Fibroblast of skin of right biceps (primary cell): Measurements from ENCODE around the gene ANTXR1.
"Not testable (repeated sequence)": the region's sequence is repeated elsewhere in the genome, so short reads cannot be mapped to it uniquely, and the experiment has no call there.

Experiments used
- DNase-seq: peaks from one replicate; pipeline ENCODE4 v3.0.0-alpha.2; 2013

The ANTXR1 gene

DNA sequence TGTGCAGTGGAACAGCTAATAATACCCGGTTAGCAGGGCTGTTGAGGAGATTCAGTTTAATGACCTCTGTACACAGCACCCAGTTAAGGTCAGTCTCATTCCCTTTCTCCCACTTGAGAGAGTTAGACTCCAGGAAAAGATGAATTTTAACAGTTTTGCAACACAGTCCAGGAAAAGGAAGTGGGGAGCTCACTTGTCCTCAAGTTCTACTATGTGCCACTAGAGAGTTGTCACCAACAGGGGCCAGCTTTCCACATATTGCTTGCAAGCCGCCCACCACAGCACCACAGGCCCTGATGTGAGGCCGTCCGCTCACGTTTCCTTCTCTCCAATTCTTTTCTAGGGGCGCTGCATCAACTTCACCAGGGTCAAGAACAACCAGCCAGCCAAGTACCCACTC is 231.9 kb downstream of the ANTXR1 start:
- no peak for DNase-seq

DNA sequence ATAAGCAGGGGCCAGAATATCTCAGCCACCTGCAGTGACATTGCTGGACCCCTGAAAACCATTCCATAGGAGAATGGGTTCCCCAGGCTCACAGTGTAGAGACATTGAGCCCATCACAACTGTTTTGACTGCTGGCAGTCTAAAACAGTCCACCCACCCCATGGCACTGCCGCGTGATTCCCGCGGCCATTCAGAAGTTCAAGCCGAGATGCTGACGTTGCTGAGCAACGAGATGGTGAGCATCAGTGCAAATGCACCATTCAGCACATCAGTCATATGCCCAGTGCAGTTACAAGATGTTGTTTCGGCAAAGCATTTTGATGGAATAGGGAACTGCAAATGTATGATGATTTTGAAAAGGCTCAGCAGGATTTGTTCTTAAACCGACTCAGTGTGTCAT is 234.6 kb downstream of the ANTXR1 start:
- no peak for DNase-seq

DNA sequence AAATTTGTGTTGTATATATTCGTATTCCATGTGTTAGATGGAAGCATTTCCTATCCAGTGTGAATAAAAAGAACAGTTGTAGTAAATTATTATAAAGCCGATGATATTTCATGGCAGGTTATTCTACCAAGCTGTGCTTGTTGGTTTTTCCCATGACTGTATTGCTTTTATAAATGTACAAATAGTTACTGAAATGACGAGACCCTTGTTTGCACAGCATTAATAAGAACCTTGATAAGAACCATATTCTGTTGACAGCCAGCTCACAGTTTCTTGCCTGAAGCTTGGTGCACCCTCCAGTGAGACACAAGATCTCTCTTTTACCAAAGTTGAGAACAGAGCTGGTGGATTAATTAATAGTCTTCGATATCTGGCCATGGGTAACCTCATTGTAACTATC is 235.3 kb downstream of the ANTXR1 start:
- no peak for DNase-seq

DNA sequence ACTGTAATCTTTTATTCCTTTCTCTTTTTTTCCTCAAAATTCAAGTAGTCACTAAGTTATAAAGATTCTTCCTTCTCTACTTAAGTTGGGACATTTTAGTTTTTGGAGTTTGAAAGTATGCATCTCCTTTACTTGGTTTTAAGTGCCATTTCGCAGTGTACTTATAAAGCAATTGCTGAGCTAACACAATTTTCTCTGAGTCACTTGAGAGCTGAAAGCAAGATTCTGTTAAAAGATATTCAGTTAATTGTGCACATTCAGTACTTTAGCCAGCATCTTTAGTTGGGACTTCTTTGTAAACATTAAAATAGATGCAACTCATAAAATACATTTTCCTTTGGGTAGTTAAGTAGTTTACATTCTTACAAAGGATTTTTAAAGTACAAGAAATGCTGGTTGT is 238.0 kb downstream of the ANTXR1 start:
- DNase-seq, result no peak

DNA sequence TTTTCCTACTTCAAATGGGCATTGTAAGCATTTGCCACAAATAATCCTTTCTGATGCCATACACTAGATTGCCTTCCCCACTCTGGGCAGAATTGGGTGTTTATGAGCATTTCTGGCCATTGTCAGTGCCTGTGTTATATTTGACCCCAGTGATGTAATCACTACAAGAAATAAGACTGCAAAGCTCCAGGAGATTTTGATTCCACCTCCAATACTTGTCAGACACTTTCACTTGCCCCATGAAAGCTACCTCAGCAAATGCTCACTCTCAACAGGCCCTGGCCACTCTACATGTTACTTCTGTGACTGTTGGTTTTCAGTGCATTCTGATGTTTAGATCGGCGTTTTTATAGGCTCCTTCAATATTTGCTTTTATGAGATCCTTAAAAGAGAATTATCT is 239.0 kb downstream of the ANTXR1 start:
- DNase-seq, result no peak

DNA sequence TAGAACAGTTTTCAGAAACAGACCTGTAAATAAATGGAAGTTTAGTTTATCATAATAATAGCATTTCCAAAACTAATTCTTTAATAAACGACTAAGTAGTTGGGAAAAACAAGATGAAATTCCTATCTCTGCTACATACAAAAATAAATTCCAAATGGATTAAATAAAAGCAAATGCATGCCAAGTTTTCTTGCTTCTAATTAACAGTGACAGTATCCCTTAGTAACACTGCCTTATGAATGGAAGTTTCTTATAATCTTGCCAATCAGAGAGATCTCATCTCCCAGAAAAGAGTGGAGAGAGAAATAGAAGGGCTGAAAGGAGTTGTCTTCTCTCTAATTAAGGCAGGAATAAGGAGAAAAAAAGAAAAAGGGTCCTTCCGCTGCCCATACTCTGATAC is 240.1 kb downstream of the ANTXR1 start:
- peak; percentile 58 for DNase-seq

DNA sequence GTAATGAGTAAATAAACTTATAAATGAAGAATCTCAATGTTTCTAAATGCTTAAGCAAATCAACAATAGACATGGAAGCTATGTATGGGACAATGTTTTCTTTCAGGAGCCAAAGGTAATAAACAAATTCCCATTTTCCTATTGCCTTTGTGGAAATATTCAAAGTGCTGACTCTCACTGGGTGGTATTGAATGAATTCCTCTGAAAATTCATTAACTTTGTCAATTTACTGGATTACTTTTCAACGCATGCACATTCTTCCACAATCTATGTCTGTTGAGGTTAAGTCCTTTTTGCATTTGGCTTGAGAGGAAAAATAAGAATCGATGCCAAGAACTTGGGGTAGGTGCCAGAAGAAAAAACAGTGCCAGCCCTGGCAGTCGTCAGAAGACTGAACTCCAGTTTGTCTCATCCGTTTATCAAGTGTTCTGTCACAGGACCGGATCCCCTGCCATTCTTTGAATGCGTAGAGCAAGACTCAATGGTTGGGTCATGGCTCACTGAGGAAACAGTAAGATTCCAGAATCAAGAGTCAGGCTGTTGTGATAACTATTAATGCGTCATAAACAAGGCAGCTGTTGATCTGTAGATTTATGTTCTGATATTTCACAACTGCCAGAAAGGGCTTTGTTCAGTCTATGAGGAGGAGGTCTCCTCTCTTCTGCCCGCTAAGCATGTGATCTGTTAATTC is 240.8 kb downstream of the ANTXR1 start:
- peak; percentile 99 for DNase-seq

DNA sequence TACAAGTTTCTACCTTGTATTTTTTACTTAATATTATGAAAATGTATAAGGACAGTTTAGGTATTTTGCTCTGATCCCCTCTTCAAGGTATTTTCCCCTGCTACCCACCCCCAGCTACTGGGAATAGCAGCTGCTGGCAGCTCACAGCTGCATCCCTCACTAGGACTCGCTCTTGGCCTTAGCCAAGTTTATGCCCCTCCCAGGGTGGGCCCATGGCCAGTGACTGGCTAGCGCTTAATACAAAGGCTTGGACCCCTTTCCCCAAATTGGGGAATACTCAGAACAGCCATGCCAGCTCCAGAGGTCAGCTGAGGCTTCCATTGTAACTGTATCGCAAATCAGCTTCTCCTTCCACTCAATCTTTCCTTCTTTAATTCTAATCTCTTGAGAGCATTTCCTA is 242.8 kb downstream of the ANTXR1 start:
- DNase-seq, result no peak

DNA sequence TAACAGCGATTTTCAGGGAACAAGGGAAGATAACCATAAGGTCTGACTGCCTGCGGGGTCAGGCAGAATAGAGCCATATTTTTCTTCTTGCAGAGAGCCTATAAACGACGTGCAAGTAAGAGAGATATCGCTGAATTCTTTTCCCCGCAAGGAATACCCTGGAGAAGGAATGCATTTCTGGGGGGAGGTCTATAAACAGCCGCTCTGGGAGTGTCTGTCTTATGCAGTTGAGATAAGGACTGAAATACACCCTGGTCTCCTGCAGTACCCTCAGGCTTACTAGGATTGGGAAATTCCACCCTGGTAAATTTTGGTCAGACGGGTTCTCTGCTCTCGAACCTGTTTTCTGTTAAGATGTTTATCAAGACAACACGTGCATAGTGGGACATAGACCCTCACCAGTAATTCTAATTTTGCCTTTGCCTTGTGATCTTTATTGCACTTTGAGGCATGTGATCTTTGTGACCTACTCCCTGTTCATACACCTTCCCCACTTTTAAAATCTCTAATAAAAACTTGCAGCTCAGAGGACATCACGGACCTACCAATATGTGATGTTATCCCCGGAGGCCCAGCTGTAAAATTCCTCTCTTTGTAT is 247.1 kb downstream of the ANTXR1 start:
- not testable (repeated sequence) for DNase-seq

DNA sequence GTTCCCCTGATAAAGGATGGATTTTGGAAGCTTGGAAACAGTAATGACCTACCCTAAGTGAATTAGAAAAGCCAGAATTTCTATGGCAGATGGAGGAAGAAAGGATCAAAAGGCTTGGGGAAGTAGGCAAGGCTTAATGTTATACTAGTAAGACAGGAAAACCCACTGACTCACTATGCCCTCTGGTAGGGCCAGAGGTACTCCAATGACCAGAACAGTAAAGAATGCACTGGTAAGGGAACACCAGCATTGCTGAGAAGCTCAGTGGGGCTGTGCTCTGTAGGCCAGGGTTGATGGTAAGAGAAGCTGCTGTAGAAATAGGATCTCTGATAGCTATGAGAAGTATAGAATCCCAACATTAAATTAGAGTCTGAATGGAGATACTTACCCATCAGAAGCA is 247.7 kb downstream of the ANTXR1 start:
- no peak for DNase-seq

DNA sequence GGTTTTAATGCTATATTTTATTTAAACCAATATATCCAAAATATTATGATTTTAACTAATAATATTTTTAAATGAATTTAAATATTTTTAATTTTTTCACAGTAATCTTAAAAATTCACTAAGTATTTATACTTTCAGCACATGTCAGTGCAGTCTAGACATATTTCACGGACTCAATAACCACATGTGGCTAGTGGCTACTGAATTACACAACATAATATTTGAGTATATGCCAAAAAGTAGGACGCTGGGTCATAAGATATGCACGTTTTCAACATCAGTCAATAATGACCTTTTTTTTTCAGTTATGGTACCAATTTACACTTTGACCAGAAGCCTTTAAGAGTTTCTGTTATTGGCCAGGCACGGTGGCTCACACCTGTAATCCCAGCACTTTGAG is 256.4 kb downstream of the ANTXR1 start:
- DNase-seq, result no peak

DNA sequence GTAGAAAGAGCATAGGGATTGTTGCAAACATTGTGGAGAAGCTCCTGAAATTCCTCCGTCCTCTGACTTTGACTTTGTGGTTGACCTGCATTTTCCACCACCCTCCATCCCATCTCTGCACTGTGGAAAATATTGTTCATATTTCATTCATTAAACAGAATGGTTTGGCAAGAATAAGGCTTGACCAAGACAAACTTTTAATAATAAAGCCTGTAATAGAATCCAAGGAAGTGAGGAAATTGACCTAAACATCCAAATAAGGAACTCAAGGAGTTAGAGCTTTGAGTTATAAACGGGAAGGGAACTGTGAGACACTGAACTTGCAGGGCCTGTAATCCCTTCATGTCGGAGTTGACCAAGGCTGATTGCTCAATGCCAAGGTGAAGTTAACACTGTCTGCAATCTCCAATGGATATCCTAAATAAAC is 258.9 kb downstream of the ANTXR1 start:
- DNase-seq, result peak; percentile 67

DNA sequence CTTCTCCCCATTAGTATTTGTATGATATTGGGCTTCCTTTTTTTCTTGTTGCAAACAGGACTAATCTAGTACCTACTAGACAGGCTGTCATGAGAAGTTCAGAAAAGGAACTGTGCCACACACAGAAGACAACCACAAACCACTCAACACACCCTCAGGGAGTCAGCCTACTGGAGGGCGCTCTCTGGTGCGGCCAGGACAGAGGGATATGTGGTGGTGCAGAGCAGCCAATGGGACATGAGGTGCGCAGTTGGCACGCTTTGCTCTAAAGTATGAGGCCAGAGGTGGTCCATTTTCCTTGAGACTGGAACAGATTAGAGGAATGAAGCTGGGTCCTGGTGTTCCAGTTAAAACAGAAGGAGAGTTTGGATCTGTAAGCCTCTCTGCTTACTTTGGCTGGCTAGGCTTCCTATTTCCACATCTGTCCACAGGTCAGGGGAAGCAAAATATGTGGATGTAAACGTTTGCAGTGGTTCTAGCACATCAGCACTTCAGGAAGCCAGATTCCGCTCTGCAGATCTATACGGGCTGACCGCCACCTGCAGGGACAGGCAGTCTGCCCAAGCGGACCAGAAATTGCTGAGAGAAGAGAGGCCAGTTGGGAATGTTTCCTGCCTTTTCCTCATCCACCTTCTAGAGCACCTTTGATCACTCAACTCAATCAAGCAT is 260.0 kb downstream of the ANTXR1 start:
- DNase-seq, result no peak

DNA sequence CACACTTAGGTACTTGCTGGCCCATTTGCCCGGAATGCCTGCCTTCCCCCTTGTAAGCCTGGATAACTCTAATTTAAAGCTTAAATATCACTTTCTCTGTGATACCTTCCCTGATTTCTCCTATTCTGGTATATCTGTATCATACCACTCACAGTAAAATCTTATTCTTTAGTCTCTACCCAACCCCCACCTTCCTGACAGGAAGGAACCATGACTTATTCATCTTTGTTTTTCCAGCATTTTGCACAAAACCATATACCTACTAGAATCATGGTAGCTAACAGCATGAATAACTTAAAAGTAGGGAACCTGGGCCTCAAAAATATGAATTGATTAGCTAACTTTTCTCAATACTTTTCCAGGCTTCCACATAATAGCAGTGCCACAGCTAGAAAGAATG is 262.5 kb downstream of the ANTXR1 start:
- no peak for DNase-seq

DNA sequence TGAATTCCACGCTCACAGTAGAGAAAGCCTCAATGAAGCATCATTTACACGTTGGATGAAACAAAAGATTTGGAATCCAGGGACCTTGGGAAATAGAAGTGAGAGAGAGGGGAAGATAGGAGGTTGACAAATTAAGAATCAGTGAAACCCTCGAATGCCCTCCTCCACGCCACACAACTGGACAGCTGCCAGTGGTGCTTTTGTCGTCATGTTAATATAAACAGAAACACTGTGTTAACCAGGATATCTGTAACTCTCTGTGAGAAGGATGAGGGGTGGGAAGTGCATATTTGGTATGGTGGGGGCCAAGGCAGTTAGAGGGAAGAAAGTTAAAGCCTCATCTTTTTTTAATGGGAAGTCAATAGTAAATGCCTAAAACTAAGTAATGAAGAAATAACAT is 265.4 kb downstream of the ANTXR1 start:
- peak; percentile 26 for DNase-seq

DNA sequence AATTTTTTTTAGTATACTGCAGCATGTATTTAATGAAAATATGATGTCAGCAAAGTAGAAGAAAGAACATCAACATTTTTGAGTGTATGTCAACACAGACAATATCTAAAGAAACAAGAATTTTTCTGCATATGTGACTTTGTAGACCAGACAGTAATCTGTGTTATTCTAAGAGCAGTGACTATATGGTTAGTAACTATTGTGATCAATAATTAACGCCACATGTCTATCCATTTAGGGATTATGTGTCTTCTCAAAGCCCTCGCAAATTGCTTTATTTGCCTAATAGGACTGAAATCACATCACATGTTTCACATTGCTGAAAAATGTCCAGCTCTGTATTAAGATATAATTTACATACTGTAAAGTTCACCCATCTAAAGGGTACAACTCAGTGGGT is 266.2 kb downstream of the ANTXR1 start:
- DNase-seq, result peak; percentile 54

DNA sequence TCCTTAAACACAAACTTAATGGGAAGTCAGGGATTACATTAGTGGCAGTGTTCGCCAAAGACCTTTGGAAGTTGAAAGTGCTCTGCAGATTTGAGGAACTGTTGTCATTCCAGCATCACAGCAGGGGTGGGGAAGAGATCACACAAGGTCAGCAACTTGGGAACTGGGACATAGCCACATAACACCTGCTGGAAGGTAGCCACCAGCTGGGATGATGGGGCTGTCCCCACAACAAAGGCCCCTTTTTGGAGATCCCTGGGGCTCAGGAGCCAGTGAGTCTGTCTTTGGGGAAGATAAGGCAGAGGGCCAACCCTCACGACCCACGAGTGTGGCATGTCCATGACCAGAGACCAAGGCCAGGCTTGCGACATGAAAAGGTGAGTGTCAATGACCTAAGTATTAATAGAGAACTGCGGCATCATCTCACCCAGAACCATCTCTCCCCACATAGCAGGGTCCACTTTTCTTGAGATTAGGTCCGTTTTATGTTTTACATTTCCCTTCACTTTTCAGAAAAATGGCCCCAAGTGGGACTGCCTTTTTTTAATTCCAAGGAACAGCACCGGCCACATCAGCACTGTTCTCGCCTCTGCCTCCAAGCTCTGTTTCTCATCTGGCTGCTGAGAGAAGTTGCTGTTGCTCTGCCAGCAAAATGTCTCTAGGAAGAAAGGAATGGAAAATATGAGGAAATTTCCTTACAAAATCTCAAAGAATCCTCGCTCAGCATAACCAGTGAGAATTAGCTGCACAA is 267.1 kb downstream of the ANTXR1 start:
- DNase-seq, result no peak

DNA sequence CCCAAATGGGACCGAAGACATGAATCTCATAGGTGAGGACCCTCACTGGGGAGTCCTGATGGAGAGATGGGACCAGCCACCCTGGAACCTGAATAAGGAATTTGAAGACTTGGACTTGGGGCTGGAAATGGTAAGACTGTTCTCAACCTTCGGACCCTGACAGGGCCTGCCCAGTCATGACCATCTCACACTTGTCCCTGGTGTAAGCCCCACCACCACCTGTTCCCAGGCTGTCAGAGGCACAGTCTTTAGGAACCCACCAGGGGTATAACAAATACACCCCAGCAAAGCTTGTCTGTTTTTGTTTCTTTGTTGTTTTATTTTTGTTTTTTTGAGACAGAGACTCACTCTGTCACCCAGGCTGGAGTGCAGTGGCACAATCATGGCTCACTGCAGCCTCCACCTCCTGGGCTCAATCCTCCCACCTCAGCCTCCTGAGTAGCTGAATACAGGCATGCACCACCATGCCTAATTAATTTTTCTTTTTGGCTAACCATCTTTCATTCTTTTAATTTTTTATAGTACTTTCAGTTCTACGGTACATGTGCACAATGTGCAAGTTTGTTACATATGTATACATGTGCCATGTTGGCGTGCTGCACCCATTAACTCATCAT is 267.9 kb downstream of the ANTXR1 start:
- DNase-seq, result no peak

DNA sequence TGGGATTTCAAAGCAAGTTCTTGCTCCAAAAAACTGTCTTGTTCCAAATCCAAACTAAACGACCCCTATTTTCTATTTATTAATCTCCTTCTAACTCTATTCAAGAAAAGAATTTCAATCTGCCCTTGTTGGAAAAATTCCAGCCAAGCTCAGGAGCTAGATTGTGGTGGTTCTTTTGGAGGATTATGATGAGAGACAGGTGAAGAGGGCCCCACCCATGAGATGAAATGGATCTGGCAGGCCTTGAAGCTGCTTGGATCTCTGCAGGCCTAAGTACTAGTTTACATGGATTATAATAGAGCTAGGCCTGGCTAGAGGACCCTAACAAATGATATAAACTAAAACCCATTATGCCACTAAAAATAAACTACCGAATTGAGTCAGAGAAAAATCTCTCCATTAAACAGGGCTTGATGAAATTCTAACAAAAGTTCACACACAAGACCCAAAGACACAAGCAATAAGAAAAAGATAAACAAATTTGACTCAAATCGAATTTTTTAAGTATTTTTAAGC is 272.5 kb downstream of the ANTXR1 start:
- DNase-seq, result no peak

DNA sequence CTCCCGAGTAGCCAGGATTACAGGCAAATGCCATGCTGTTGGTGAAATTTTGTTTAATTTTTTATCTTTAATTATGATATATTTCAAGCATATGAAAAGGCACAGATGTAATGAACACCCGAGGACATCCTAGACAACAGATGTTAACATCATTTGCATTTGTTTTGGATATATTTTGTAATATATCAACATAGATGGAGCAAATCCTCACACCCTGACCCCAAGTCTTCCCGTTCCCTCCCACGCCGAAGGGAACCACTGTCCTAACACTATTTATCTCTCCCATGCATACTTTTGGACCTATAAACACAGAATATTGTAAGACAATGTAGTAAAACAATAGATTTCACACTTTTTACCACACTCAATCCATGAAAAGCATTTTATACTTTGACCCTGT is 274.6 kb downstream of the ANTXR1 start:
- DNase-seq, result no peak

DNA sequence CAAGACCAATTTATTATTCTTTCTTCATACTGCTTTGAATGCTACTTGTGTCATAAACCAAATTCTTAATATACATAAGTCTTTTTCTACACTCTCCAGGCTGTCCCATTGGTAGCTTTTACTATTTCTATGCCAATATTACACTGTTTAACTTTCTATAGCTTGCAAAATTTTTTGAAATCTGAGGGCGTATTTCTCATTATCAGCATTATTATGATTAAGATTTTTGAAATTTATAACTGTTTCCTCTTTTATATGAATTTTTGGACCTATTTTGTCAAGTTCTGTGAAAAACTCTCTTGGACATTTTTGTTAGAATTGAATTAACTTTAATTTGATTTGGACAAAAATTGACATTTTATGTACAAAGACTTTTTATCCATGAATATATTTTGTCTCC is 275.4 kb downstream of the ANTXR1 start:
- DNase-seq, result no peak

DNA sequence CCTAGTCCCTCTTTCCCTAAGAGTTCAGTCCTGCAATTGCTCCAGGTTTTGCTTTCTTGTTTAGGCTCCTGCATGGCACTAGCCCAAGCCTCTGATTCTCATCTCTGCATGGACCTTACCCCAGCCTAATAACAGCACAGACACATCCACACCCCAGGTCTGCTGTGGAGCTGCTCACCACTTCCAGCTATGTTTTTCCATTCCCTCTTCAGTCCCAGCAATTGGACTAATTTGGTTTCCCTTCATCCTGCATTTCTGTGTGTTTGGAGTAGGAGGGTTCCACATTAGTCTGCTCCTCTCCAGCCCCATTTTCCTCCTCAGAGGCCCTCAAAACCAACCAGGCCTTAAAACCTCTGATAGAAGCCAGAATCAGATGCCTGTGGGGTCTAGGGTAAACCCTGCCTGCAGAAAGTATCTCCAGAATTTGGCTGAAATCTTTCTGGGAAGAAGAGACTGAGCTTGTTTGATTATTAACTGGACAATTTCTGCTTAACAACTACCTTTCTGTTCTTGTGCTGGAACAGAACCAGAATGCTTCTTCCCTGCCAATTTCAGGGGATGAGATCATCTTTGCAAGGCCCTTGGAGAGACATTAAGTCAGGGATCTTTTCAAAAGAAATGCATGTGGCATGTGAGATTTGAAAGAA is 278.1 kb downstream of the ANTXR1 start:
- peak; percentile 75 for DNase-seq

DNA sequence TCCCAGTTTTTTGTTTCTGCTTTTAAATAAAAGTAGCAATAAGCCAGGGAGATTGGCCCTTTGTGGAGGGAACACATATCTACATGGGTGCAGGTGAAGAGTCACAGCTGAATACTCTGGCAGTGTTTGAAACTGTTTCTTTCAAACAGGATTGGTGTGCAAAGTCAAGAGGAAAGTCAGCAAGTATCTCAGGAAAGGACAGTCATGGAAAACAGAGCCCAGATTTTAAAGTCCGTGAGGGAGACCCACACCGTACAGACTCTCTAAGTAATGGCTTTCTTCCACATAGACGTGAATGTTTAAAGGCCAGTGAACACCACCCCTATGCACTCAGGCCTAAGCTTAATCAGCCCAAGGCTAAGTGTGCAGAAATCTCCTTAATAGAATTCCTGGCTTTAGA is 278.7 kb downstream of the ANTXR1 start:
- no peak for DNase-seq
